ENCODE measurements around the gene INHA.

Gene INHA

DNA sequence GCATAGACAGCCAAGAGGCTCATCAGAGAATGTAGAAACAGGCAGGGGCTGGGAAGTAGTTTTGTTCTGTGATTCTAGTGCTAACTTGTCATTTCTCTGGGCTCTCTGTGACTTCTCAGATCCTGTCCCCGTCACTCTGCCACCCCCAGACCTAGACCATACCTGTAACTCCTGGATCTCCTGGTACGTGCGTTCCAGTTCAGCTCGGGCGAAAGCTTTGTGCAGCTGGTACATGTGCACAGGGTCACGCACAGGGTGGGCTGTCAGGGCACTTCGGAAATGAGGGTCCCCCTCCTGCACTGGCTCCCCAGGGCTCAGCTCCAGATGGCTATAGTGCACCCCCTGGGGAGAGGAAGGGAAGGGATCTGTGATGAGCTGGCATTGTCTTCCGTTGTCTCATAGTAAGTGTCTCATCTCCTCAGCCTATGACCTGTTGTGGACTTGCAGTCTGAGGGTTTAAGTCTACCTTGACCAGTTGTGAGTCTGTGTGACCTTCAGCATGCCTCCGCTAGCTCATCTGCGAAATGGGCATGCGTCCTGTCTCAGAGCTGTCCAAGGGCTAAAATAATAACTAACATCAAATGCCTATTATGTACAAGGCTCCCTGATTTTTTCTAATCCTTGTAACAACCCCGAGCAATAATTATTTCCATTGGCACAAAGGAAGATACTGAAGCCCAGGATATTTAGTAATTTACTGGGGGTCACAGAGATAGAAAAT, 31.2 kb upstream of the INHA start:
- DNase-seq = no peak

DNA sequence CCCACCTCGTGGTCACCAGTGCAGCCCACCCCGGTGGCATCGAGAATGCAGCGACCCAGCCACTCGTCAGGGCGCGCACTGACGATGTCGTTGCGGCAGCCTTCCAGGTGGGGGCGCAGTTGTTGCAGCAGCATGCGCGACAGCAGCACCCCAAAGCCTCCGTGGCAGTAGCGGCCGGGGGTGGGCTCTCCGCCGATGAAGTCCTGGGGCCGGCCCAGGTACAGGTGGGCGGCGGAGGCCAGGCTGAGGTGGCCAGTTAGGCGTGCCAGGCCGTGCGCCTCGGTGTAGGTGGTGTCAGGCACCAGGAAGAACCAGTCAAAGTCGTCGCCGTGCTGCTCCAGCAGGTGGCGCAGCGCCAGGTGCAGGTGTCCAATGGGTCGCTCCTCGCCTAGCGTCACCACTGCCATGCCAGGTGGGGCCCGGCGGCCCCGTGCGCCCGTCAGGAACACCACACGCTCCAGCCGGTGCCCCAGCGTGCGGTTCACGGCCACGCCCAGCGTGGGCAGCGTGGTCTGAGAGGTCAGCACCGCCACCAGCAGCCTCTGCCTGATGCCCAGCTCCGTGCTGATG, 30.4 kb upstream of the INHA start:
- peak; percentile 76 for DNase-seq

DNA sequence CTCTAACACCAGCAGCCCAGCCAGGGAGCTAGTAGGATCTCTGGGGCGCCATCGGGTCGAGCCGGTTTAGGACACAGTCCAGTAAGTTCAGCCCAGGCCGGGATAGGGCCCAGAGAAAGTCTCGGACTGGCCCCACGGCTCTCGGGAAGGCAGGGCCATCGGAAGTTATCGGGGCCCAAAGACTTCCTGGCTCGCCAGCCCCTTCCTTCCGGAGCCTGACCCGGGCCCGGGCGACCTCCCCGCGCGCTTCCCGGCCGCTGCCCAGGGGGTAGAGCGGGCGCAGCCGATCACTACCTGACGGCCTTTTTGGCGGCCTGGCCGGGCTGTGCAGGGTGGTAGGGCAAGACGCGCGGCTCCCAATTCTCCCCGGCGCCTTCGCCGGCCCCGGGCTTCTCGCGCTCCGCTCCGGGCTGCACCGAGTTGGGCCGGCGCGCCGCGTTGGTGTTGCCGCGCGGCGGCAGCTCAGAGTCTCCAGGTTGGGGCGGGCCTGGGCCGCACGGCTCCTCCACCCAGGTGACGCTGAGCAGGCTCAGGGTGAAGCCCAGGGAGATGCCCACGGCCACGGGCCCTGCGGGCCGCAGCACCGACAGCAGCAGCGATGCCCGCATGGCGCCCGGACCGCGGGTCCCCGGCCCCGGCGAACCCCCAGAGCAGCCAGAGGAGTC, 29.0 kb upstream of the INHA start:
- peak; percentile 60 for DNase-seq

DNA sequence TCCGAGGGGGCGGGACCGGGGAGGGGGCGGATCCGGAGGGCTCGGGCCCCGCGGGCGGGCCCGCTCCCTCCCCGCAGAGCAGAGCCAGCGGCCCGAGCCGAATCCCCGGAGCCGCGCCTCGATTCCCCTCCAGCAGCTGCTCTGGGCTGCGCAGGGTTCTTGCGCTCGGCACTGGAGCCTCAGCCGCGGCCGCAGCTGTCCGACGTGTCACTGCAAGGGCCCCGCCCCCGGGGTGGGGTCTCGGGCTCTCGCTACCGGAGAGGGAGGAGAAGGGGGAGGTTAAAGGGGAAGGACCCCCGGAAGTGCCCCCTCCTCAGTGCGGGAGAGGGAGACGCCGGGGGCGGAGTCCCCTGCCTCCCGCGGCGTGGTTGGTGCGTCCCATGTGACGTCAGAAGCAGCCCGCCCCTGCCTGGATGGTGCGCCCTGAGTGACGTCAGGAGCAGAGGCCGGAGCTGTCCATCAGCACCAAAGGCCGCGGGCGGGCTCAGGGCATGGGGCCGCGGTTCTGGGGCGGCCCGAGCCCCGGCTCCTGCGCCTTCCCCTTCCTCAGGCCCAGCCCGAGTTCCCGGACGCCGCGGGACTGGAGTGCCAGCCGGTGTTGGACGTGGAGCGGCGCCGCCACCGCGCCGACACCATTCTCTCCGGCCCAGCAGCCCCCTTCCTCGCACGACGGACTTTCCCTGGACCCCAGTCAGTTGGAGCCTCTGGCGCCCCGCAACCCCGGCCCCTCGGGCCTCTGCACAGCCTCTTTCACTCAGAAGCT, 28.3 kb upstream of the INHA start, which contains the start of the genes CHPF and TMEM198:
Gene CHPF, minus strand, starts transcription at position 214 of the 763 bp plus-strand sequence. CDS start 271 bp downstream, outside the sequence.
Gene TMEM198, plus strand, starts transcription at position 433 of the 763 bp plus-strand sequence. CDS start 700 bp downstream, outside the sequence.
- peak; percentile 98 for DNase-seq

DNA sequence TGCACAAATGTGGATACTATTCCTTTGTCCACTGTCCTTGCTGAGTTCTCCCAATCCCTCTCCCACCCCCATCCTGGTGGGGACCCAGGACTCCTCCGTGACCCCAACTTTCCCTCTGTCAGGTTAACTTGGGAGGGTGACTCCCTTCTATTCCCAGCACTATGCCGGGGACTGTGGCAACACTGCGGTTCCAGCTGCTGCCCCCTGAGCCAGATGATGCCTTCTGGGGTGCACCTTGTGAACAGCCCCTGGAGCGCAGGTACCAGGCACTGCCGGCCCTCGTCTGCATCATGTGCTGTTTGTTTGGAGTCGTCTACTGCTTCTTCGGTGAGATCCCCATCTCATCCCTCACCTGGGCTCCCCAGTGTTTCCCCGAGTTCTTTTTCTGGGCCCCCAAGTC, 27.5 kb upstream of the INHA start:
- DNase-seq = no peak

GRCh38 chr2:219545295-219545942, 26.7 kb upstream of the INHA start:
- DNase-seq = no peak

GRCh38 chr2:219545943-219546352, 26.2 kb upstream of the INHA start:
- no peak for DNase-seq

GRCh38 chr2:219547621-219548020, 24.5 kb upstream of the INHA start:
- no peak for DNase-seq

- no peak for DNase-seq
Observed at GRCh38 chr2:219548990-219549389, 23.1 kb upstream of the INHA start.

DNA sequence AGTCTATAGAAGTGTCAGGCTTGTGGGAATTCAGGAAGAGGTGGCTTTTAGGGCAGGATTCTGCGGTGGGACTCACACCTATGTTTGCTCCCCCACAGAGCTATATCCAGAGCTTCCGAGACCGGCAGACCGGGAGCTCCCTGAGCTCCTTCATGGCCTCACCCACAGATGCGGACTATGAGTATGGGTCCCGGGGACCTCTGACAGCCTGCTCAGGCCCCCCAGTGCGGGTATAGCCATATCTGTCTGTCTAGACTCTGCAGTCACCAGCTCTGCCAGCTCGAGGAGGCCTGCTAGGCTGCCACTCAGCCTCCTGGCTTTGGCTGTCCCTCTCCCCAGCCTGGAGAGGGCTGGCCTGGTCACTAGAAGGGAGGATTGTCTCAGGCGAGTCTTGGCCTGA, 22.5 kb upstream of the INHA start:
- DNase-seq = no peak

GRCh38 chr2:219551441-219552381, 20.4 kb upstream of the INHA start:
- DNase-seq = no peak

DNA sequence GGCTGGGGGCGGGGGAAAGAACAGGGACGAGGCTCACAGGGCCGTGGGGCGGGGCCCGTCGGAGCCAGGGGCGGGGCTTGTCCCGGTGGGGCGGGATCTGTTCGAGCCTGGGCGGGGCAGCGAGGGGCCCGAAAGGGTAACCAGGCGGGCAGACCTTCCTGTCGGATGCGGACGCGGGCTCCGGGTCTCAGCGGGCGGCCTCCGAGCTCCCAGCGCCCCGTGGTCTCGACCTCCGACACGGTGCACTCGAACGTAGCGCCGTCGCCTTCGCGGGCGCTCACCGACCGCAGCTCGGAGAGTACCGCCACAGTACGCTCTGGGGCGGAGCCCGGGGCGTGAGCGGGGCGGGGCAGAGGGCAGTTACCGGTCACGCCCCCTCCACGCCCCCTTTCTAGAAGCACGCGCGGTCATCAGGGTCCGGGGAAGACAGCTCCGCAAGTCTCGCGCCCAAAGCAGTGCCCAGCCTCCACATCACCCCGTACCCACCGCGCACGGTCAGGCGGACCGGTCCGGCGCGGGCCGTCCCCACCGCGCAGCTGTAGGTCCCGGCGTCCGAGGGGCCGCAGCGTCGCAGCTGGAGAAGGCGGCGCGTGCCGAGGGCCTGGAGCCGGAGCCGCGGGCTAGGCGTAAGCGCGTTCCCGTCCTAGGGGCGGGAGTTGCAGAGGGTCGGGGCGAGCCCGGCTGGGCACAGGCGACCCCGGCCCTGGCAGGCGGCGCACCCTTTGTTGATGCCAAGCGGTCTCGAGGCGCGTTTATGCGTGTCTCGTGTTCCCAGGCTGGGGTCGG, 19.5 kb upstream of the INHA start:
- no peak for DNase-seq

GRCh38 chr2:219553168-219553417, 19.0 kb upstream of the INHA start:
- no peak for DNase-seq

DNA sequence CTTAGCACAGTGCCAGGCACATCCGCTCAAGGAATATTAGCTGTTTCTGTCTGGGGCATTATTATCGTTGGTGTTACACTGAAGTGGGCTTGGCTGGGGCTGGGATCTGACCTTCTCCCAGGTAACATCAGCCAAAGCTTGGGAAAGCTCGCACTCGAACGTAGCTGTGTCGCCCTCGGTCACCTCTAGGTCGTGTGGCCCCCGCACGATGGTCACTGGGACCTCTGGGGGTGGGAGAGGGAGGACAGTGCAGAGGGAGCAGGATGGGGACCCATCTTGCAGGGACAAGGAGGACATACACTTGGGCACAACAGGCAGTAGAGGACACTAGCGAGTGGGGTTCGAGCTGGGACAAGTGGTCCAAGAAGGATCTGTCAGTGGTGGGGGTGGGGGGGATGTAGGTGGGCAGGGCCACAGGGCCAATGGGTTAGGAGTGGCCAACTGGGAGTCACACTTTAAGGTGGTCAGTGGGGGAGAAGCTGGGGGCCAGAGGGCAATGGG, 18.6 kb upstream of the INHA start:
- DNase-seq = no peak

DNA sequence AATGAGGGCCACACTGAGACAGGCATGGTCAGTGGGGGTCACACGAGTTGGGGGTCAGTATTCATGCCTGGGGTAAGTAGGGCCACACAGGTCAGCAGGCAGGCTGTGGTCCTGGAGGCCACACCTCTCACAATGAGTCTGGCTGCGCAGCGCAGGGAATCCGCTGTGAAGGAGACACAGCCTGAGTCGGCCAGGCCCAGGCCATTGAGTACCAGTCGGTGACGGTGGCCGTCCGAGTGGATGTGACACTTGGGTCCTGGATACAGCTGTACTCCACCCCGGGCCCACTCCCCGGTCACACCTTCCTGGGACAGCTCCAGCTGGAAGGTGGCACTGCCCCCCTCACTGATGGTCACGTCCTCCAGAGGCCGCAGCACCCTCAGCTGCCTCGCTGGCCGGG, 17.8 kb upstream of the INHA start:
- no peak for DNase-seq

DNA sequence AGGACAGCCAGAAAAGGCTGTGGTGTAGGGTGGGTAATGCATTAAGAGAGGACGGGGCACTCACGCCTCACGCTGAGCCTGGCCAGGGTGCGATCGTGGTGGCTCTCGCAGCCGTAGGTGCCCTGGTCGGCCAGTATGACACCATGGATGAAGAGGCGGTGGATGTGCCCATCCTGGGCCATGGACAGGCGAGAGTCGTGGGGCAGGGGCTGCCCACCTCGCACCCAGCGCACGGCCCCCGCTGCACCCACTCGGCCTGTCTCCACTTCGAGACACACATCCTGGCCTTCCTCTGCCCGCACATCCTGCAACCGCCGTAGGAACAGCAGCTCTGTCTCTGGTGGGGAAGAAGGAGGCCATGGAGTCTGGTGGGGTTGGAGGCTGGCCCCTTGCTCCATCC, 16.2 kb upstream of the INHA start:
- no peak for DNase-seq

- no peak for DNase-seq
Observed at GRCh38 chr2:219556413-219556812, 15.7 kb upstream of the INHA start.

DNA sequence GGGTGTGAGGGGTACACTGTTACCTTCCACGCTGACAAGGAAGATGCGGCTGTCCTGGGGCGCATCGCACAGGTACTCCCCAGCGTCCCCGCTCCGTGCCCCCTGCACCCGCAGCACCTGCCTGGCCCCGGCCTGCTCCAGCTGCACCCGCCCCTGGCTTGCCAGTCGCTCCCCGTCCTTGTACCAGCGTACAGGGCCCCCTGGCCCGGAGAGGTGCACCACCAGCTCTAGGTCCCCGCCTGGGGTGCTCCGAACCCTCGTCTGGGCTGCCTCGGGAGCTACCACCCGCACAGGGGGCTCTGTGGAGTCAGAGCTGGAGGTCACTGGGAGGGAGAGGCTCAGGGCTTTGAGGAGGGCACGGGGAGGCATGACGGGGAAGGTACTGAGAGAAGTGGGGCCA, 14.8 kb upstream of the INHA start:
- no peak for DNase-seq

DNA sequence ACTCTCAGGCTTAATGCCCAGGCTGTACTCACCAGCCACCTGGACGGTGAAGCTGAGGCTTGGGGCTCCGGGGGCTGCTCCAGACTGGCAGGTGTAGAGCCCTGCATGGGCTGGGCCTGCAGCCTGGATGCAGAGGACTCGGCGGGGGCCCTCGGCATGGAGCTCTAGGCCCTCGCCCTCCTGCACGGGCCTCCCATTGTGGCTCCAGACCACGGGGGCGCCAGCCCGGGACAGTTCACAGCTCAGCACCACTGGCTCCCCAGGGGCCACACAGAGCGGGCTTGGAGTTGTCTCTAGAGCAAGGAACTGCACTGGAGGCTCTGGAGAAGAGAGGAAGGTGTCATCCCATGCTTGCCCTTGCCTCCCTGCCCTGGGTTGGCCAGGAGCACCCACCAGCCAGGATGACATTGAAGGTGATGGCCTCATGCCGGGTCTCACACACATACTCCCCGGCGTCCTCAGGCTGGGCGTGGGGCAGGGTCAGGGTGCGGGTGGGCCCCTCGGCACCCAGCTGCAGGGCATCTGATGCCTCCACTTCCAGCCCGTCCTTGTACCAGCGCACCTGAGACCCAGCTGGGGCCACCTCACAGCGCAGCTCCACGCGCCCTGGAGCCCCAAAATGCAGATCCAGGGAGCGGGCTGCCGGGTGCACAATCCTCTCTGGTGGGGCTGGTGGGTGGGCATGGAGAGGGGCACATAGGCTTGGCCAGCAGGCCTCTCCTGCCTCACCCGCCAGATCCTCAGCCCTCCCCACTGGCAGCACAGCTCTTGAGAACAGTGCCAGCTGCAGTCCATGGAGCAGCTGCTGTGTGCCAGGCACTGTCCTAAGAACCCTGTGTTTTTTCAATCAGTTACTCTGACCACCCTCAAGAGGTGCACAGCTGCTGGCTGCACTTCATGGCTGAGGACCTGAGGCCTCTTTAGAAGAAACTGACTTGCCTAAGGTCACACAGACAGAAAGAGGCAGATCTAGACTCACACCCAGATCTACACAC, 14.0 kb upstream of the INHA start:
- DNase-seq = no peak

Data from NK-92 treated with Interleukin-12 subunit alpha and Interleukin-12 subunit beta, amount 100 ng/mL, for 24 hours (cell line).